Vagina (tissue), 2 donors: ENCODE measurements around the gene FBN3.

ENCODE experiments used
- CTCF ChIP-seq, 3 experiments: fragments of 450-650 bp in 2 of 3; fragments of 200-600 bp in 1 of 3; sonication (generic) in 1 of 3; IDR thresholded peaks; one replicate each; pipeline ENCODE4 v1.5.1; 2017 to 2019; ENCODE audit warnings: antibody characterized with exemption in 3 of 3, mild to moderate bottlenecking in 2 of 3, moderate library complexity in 2 of 3
- POLR2A ChIP-seq, 2 donors: fragments of 450-650 bp; IDR thresholded peaks; one replicate each; pipeline ENCODE4 v1.6.1; 2017; ENCODE audit warnings: antibody characterized with exemption in 2 of 2, mild to moderate bottlenecking in 2 of 2, moderate library complexity in 2 of 2
- POLR2AphosphoS5 ChIP-seq, 2 donors: sonication (generic); formaldehyde crosslinking; IDR thresholded peaks; one replicate each; pipeline ENCODE4 v1.9.0; 2017; ENCODE audit warnings: antibody characterized with exemption in 2 of 2, mild to moderate bottlenecking in 2 of 2, low read depth in 1 of 2; ENCODE audit not compliant: insufficient read depth in 1 of 2

DNA sequence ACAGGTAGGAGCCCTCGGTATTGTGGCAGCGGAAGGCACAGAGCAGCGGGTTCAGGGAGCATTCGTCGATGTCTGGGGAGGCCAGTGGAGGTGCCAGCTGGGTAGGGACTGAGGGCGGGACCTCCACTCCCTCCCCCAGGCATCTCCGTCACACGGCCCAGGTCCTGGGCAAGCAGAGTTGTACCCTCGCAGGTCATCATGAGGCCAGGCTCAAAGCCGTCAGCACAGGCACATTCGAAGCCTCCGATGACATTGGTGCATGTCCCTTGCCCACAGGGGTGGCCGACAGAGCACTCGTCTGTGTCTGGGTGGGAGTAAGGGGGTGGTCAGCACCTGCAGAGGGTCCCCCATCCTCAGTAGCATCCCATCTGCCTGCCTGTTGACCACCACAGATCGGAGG, 61.5 kb downstream of the FBN3 start:
- TF ChIP-seq CTCF (IDR thresholded peaks at IDR 0.05) (no peak), POLR2AphosphoS5 (IDR thresholded peaks at IDR 0.05; ENCODE audit: insufficient read depth in 1 of 2, low read depth in 1 of 2) (no peak), POLR2A (IDR thresholded peaks at IDR 0.05) (no peak)
